GM18519 (cell line): Measurements from ENCODE around the gene SETBP1.

ENCODE experiments used
- ATAC-seq: cut with Tn5 transposase; IDR thresholded peaks from one replicate; pipeline ENCODE4 v1.9.1; 2021; ENCODE audit warnings: mild to moderate bottlenecking, moderate library complexity; ENCODE audit not compliant: unreplicated experiment, low FRiP score

The SETBP1 gene

DNA sequence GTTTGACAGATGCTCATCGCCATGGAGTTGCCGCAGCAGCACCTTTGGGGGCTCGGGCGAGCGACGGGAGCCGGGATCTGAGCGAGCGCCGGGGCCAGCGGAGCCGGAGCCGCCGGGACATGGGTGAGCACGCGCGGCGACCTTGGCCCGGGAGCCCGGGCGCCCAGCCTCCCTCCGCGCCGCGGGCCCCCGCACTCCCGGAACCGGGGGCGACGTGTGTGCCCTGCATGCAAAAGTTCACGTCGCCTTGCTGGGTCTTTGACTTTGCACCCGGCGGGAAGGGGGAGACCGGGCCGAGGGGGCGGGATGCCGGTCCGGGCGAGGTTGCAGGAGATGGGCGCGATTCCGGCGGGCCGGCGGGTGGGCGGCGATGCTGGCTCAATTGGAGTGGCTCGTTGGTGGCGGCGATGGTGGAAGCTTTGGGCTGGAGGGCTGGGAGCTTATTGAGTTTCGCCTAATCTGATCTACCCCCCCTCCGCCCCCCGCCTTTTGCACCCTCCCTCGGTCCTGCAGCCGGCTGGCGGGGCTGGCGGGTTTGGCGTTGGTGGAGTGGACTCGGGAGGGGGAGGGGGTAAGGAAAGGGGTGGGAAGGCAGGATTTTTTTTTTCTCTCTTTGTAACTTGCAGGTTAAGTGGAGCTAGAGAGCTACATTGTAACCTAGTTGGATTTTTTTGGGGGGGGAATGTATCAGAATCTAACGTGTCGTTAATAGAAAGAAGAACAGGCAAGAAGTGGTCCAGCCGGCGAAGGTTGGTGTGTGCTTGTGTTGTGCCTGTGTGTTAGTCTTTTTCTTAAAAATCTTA, at the start of gene SETBP1:
TSS of gene SETBP1 (plus strand) at position 616 of the 803 bp plus-strand sequence. CDS start 20,459 bp downstream, outside the sequence.
- ATAC-seq = no peak

DNA sequence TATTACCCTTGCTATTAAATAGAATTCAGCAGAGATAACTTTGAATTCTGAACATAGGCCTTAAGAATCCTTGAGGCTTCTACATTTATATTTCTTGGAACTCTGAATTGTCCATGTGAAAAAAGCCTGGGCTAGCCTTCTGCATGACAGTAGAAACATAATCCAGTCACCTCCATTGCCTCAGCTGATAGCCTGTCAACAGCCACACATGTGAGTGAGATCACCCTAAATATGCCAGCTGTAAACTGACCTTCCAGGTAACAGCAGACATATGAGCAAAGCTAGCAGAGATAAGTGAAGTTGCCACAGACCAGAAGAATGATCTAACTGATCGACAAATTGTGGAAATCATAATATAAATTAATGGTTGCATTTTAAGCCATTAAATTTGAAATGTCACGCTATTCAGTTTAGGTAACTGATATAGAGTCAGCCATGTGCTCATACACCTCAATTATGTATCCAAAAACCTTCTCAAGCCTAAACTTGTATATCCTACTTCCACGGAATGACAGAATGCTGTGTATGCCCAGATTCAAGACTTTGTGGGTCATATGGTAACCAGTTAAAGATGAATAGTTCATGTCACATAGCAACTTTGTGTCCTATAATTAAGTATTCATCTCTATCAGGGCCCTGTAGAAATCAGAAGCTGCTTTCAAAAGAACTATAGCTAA, 48.1 kb upstream of the SETBP1 start:
- ATAC-seq = no peak

DNA sequence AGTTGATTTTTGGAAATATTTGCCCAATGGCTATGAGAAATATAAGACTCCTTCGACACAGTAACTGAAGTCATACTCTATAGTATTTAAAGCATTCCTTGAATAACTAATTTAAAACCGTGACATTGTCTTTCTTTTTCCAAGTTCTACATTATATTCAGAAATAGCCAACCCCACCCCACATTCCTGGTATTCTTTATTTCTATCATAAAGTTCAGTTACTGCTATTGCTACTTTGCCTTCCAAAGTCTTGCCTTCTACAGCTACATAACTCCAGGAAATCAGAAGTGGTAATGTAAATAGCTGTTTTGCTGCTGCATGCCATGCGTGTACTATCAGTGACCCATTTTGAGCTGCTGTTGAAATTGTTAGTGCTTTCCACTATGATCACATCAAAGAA, 45.1 kb upstream of the SETBP1 start:
- no peak for ATAC-seq

DNA sequence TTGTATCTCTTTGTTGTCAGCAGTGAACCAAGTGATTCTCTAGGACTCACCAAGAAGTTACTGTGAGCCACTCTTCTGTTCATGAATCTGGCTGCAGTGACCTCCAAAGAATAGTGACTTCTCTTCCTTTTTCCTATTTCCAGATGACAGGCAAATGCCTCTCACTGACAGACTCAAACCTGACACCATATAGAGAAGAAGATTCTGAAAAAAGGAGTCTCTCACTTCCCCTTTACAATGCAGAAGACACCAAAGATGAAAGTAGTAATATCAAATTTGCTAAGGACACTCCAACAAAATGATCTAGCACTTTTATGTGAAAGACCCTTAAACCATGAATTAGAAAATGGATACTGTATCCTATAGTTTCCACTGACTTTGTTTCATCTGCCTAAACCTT, 44.4 kb upstream of the SETBP1 start:
- peak; percentile 91 for ATAC-seq

DNA sequence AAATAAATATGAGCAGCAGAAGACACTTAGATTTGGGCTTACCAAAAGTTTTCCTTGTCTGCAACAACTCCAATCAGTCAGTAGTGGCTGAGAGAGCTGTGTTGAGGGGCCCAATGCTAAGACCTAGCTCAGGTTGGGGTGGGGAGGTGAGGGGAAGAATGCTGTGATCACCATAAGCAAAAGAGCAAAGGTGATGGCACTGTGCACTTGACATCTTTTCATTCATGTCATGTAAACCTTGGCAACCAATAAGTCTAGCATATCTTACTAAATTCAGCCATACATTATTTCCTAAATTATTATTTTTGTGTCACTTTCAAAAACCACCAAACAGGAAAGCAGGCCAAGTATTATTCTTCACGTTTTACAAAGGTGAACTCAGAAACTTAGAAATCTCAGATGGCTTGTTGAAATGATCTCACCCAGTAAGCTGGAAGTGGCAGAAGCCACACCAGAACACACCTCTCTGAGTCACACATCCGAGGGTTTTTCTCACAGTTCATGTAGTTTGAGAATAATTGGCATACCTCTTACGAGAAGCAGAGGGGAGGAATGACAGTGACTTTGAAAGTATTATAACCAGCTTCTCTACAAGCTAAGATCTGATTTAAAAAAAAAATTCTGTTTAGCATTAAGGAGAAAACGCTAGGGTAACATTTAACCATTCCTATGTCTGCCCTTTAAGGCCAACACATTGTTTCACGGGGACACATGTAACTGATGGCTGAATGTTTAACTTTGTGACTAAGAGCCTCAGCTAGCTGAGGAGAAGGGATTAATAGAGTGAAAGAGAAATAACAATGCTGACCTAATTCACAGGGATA, 43.3 kb upstream of the SETBP1 start:
- peak; percentile 42 for ATAC-seq

DNA sequence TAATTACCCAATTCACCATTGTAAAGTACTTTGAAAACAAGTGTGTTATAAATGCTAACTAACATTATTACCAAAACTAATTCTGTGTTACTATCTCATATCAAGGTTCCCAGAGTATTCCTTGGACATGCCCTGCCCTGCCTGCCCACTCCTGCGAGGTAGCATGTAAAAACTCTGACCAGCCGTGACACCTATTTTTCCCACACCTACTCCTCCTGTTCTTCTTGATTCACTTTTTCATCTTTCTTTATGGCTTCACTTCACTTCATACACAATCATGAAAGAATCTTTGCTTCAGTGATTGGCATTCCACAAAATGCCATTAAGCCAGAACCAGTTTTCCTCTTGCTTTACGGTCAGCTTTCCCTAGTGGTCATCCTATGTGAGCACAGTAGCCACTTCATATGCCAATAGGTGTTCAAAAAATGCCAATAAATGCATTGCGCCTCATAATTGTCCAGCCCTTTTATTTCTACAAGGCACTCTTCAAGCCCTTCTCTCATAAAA, 42.6 kb upstream of the SETBP1 start:
- no peak for ATAC-seq

DNA sequence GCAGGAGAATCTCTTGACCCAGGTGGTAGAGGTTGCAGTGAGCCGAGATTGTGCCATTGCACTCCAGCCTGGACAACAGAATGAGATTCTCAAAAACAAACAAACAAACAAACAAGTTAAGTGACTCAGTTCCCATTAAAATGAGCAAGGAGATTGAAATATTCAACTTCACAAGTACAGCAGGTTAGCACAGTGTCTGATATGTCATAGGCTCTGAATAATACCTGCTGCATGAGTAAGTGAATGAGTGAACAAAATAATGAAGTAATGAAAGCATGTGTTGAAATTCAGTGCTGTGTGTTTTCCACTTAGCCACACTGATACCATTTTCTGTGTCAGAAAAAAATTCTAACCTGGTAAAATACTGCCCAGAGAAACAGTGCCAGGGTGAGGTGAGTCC, 41.9 kb upstream of the SETBP1 start:
- no peak for ATAC-seq

DNA sequence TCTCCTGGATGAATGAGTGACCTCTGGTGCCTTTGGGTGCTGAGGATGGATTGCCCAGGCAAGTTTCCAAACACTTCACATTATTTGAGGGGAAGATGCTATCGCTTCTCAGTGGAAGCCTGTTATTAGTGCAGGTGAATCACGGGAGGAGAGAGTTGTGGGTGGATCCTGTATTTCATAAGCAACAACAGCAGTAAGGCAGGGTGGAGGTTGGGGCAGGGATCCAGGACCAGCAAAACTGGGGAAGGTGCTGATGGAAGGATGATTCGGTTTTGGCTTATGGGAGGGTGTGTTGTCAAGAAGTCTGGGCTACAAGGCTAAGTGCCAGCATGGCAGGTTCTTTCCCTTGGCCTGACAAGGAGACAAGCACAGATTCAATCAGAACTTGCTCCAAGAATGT, 37.7 kb upstream of the SETBP1 start:
- ATAC-seq = no peak

DNA sequence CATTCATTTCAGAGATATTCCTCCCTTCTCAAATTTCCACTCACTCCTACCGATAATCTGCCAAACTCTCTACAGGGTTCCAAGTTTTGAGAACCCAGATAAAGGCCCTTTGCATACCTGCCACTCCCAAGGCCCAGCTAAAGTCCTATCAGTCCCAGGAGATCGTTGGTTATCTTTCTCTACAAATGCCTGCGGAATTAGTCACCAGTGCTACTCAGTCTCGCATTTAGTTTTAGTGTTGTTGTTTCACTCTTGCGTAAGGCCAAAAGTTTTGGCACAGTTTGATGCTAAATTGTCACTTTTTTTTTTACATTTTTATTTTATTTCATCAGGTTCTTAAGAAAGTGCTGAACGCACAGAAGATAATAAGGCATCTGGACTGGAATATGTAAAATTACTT, 29.2 kb upstream of the SETBP1 start:
- no peak for ATAC-seq

DNA sequence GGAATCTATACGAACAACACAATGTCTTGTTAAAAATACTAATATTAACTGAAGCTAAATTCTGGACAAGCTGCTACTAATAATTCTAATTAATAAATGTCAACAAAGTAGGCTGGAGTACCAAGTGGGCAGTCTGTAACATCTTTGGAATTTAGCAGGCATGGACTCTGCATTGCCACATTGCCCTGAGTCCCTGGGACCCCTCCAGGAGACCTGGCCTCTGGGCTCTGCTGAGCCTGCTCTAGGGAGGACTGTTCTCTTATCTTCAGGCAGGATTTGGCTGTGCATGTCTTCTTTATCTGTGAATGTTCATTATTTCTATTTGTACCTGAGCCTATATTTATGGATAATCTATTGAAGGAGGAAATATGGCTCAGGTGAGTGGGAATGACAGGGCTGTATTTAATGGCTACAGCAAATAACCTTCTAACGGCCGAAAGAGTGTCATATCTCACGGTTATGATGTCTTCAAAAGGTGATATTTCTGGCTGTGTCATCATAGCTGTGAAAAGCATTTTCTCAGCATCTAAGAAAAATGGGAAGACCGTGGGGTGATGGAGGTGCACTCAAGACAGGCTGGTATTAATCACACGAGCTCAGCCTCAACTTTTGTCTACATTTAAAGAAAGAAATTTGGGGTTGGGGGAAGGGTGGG, 28.6 kb upstream of the SETBP1 start:
- ATAC-seq = no peak

DNA sequence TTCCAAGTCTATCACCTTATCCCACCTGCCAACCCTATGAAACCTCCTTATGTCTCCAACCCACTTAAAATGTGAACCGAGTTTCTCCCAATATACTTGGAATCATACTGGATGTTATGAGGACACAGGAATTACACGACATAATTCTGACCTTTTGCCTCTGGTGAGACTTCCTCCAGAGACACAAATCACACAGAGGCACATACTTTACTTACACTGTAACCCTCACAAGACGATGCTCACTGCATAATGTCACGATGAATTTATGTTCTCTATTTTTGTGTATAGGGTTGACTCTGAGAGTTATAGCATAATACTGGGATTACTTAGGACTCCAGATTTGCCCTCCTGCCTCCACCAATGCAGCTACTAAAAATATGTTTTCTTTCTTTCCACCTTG, 28.0 kb upstream of the SETBP1 start:
- no peak for ATAC-seq

DNA sequence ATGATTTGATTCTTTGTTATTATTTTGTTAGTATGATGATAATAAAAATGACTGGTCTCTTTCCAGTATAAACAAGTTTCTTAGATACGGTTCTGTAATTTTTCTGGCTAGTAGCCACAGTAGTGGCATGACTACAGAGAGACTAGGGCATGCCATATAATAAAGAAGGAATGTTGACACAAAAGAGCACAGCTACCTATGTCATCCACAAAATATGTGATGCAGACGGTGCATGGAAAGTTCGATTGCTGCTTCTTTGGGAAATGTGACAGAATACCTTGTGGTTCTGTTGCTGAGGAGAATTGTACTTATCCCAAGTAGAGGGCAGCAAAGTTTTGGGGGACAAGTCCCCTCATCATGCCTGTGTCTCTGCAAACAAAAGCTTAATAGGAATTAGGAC, 26.1 kb upstream of the SETBP1 start:
- ATAC-seq = no peak

DNA sequence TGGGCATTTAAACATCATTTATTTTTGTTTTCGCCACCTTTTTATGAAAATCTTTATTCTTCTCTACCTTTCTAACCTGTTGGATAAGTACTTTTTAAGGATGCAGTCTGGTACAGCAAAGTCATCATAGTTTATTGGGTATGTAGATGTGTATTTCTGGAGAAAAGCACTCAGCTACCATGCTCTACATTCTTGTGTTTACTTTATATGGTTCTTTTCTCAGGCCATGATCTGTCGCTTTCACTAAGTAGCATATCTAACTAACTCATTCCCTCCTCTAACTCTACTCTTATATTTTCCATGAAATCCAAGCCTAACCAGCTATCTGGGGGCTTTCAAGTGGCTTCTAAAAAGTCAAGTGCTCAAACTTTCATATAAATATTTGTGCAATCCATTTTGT, 25.3 kb upstream of the SETBP1 start:
- ATAC-seq = no peak

DNA sequence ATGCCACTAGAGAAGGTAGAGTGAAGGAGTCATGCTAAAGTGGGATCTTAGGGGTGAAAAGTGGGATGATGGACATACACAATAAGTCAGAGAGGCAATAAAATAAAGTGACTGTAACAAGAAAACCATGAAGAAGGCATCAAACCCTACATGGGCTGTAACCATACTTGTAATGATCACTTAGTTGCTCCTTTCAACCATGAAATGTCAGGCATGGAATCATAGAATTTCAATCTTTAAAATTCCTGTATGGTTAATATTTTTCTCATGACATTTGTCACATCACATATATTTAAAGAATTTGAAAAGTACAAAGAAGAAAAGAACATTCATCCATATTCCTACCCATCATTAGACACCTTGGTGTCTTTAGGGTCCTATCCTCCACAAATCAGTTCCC, 20.9 kb upstream of the SETBP1 start:
- ATAC-seq = no peak

DNA sequence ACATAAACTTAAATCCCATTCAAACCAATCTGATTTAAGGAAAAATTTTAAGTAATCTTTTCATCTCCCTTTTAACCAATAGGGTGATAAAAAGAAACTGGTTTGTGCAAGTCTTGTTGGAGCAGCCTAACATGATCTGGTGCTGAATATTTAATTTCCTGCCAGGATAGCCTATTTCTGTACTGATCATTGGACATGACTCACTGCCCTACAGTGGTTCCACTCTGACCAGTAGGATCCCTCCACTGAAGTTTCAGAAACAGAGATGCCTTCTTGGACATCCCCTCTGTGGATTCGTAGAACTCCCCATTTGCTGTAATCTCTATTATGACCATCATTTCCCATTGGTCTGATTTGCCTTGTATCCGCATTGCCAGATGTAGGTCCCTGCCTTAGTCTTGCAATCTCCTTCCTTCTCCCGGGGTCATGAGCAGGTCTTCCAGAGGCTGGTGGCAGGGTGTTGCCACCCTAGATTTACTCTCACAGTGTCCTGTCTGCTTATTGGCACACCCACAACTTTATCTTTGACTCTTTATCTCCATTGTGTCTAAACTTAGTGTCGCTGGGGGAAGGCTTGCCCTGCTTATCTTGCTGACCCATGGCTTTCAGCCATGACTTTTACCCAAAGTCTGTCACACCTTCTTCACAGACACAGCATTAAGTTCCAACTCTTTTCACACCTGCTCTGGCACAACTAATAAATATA, 12.3 kb upstream of the SETBP1 start:
- no peak for ATAC-seq

DNA sequence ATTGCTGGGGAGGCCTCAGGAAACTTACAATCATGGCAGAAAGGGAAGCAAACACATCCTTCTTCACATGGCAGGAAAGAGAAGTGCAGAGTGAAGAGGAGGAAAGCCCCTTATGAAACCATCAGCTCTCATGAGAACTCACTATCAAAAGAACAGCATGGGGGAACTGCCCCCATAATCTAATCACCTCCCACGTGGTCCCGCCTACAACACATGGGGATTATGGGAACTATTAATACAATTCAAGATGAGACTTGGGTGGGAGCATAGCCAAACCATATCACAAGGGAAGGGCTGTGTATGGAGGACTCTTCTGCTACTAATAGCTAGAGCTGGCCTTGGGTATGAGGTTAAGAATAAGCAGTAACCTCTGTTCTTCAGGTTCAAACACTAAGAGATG, 8.8 kb upstream of the SETBP1 start:
- ATAC-seq = no peak

DNA sequence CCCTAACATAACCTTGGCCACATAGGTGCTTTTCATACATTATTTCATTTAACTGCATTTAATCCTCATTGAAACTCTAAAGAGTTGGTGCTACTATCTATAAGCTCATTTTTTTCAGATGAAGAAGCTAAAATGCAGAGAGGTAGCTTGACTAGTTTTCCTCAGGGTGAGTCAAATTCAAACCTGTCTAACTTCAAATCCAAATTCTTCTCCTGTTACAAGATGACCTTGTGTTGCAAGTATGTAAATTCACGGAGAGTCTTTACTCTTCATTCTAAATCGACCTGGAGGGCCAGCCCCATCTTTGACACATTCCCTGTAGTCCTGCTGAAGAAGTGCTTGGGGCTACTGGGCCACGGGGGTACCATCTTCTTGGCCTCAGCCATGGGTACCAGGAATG, 8.2 kb upstream of the SETBP1 start:
- ATAC-seq = no peak

DNA sequence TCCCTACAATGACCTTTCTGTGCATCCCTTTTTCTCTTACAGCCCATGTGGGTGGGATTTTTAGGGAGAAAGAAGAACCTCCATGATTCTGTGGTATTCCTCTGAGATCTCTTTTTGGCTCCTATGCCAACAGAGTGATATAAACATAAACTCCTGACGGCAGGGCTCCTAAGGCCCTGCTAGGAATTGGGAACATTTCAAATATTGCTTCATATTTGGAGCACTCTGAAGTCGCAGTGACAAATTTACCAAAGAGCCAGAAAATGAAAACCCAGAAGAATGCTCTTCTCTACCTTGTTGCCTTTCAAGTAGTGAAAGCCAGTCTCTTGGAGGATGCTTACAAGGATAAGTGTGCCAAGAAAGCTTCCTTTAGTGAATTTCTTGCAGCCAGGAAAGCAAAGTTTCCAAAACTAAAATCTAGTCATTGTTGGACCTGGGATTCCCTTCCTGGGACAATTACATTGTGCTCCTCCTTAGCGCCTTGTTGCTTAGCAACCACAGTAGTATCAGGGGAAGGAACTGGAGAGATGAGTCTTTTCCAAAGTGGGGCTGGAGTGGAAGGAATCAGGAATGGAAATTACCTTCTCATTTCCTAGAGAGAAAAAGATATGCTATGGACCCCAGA, 7.3 kb upstream of the SETBP1 start:
- no peak for ATAC-seq

DNA sequence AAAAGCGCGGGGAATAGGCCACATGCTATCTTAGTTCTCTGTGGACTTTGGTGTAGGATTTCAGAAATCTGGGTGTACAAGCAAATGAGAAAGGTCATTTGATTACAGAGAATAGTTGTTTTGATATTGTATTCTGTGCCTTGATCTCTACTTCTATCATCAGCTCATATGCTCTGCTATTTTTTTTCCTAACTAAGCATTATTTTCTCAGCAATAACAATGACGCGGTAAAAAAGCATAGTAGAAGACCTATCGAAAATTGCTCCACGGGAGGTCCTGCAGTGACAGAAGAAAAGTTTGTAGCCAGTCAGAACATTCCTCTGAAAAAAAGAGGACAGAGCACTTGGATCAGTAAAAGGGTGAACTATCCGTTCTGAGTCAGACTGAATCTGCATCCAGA, 2.8 kb upstream of the SETBP1 start:
- no peak for ATAC-seq

DNA sequence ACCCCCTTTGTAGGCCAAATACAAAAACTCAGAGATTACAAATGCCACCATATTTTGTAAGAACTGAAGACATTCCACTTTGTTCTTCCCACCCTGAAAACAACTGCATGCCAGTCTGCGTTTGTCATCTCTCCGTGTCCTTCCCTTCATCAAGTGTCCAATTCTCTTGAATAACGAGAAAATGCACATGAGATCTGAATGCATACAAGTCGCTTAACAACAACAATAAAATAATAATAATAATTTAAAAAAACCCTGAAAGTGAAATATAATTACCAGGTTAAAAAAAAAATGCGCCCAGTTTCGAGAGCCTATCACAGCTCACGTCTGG, 2.0 kb upstream of the SETBP1 start:
- no peak for ATAC-seq
